Hepatocyte (in vitro differentiated cells): Measurements from ENCODE around the gene C1QTNF8.

Experiments used
- EZH2phosphoT487 ChIP-seq: fragments of 200-600 bp; sonication (generic); IDR thresholded peaks from one replicate; pipeline ENCODE4 v1.6.1; 2018; ENCODE audit warnings: antibody characterized with exemption, mild to moderate bottlenecking, low read depth, moderate library complexity; ENCODE audit not compliant: unreplicated experiment, severe bottlenecking
- TF ChIP-seq, protein P1 (sequence below): fragments of 200-600 bp; sonication (generic); IDR thresholded peaks from 2 replicates; pipeline ENCODE4 v1.5.1; 2016; ENCODE audit warnings: antibody characterized with exemption, mild to moderate bottlenecking; ENCODE audit not compliant: poor library complexity

DNA sequence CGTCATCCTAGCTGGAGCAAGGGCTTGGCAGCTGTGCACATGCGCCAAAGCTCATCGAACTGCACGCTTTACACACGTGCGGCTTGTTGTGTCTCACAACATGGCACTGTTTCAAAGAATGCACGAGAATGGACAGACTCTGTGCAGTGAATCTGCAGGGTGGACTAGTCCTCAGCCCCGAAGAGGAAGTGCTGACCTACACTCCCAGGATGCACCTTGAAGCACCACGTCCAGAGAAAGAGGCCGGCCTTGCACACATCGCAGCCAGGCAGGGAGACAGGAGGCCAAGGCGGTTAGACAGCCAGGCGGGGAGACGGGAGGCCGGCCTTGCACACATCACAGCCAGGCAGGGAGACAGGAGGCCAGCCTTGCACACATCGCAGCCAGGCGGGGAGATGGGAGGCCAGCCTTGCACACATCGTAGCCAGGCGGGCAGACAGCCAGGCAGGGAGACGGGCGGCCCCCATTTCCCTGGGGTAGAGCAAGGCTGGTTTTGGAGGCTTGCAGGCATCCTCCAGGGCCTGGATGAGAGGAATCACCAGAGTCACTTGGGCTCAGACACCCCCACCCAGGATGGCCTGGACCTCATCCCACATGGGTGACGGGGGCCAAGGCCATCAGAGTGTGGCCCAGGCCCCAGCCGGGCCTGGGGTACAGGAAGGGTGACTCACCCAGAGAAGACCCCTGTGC, 47.9 kb upstream of the C1QTNF8 start:
- TF ChIP-seq, protein P1, sequence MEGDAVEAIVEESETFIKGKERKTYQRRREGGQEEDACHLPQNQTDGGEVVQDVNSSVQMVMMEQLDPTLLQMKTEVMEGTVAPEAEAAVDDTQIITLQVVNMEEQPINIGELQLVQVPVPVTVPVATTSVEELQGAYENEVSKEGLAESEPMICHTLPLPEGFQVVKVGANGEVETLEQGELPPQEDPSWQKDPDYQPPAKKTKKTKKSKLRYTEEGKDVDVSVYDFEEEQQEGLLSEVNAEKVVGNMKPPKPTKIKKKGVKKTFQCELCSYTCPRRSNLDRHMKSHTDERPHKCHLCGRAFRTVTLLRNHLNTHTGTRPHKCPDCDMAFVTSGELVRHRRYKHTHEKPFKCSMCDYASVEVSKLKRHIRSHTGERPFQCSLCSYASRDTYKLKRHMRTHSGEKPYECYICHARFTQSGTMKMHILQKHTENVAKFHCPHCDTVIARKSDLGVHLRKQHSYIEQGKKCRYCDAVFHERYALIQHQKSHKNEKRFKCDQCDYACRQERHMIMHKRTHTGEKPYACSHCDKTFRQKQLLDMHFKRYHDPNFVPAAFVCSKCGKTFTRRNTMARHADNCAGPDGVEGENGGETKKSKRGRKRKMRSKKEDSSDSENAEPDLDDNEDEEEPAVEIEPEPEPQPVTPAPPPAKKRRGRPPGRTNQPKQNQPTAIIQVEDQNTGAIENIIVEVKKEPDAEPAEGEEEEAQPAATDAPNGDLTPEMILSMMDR = no peak
- TF ChIP-seq EZH2phosphoT487 = no peak
